OCI-LY7 (cell line): ENCODE data around the gene BMPER.

Experiments
- EZH2phosphoT487 ChIP-seq: fragments of 200-600 bp; sonication (generic); IDR thresholded peaks from 2 replicates; pipeline ENCODE4 v1.6.1; 2018; ENCODE audit warnings: low read depth, borderline replicate concordance, mild to moderate bottlenecking, mixed run types, antibody characterized with exemption, low read length, moderate library complexity, mixed read lengths
- TF ChIP-seq, protein P1 (sequence below): fragments of 200-600 bp; sonication (generic); conservative IDR thresholded peaks from 2 replicates; pipeline ENCODE4 v1.5.1; 2014; ENCODE audit warnings: mild to moderate bottlenecking, antibody characterized with exemption, low read length, moderate library complexity, mixed read lengths

DNA sequence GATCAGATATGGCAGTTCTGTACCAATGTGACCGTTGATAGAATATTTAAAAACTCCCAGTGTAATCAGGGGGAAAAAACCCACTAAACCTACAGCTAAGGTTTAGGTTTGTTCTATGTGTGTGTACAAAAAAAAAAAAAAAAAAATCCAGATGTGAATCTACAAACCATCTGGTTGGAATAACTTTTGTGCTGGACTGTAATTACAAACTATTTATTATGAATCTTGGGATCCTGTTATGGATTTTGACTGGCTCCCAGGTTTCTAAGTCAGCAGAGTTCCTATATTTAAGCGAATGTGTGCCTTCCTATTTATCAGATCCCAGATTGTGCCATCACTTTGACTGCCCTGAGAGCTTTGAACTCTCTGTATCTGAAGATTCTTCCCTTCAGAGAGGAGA is 29.1 kb downstream of the BMPER start:
- TF ChIP-seq, protein P1, sequence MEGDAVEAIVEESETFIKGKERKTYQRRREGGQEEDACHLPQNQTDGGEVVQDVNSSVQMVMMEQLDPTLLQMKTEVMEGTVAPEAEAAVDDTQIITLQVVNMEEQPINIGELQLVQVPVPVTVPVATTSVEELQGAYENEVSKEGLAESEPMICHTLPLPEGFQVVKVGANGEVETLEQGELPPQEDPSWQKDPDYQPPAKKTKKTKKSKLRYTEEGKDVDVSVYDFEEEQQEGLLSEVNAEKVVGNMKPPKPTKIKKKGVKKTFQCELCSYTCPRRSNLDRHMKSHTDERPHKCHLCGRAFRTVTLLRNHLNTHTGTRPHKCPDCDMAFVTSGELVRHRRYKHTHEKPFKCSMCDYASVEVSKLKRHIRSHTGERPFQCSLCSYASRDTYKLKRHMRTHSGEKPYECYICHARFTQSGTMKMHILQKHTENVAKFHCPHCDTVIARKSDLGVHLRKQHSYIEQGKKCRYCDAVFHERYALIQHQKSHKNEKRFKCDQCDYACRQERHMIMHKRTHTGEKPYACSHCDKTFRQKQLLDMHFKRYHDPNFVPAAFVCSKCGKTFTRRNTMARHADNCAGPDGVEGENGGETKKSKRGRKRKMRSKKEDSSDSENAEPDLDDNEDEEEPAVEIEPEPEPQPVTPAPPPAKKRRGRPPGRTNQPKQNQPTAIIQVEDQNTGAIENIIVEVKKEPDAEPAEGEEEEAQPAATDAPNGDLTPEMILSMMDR, result no peak
- TF ChIP-seq EZH2phosphoT487, result no peak
